ENCODE results near the gene BABAM1.

BABAM1 gene

DNA sequence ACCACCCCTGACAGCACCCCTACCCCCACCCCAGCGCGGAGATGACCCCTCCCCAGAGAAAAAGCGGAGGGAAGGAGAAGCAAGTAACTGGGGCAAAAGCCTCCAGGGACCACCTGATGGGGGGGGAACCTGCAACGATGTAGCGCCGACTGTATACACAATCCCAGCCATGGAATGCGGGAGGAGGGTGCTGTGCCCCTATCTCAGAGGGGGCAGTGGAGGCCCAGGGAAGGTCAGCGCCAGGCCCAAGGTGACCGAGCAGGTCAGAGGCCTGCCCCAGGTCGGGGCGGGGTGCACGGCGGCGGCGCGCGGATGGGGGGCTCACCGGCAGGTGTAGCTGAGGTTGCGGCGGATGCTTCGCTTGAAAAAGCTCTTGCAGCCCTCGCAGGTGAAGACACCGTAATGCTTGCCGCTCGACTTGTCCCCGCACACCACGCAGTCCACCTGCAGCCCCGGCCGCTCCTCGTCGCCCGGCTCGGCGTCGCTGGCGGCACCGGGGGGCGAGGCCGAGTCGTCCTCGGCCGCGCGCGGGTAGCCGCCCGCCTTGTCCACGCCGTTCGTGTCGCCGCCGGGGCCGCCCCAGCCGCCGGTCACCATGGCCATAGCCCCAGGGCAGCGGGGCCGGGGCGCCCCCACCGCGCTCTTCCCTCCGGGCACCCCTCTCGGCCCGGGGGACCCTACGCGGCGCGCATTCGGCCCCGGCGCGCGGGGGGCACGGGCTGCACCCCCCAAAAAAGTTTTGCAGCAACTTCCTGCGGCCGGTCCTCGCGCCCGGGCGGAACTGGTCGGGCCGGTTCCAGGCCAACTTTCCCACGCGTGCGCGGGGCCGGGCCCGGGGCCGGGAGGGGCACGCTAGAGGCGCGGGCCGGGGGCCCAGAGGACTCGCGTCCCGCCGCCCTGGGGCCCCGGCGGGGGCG, 22.4 kb upstream of the BABAM1 start:
- no peak for TF ChIP-seq ZFX (IDR thresholded peaks at IDR 0.05; ENCODE audit: borderline replicate concordance)
- TF ChIP-seq, protein P1, sequence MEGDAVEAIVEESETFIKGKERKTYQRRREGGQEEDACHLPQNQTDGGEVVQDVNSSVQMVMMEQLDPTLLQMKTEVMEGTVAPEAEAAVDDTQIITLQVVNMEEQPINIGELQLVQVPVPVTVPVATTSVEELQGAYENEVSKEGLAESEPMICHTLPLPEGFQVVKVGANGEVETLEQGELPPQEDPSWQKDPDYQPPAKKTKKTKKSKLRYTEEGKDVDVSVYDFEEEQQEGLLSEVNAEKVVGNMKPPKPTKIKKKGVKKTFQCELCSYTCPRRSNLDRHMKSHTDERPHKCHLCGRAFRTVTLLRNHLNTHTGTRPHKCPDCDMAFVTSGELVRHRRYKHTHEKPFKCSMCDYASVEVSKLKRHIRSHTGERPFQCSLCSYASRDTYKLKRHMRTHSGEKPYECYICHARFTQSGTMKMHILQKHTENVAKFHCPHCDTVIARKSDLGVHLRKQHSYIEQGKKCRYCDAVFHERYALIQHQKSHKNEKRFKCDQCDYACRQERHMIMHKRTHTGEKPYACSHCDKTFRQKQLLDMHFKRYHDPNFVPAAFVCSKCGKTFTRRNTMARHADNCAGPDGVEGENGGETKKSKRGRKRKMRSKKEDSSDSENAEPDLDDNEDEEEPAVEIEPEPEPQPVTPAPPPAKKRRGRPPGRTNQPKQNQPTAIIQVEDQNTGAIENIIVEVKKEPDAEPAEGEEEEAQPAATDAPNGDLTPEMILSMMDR (IDR thresholded peaks at IDR 0.05), result no peak
- H3K27ac ChIP-seq, result peak overlapping the region; percentile 92

GRCh38 chr19:17245535-17245984, 21.7 kb upstream of the BABAM1 start, which contains the start of gene NR2F6:
NR2F6 (minus strand) TSS chr19:17245919; CDS start chr19:17245220, 699 bp downstream.
- peak within 1 kb of the TSS; percentile 92 for H3K27ac ChIP-seq
- no peak for TF ChIP-seq ZFX (IDR thresholded peaks at IDR 0.05; ENCODE audit: borderline replicate concordance)
- TF ChIP-seq, protein P1 (IDR thresholded peaks at IDR 0.05), result no peak

- H3K27ac ChIP-seq, result peak overlapping the region; percentile 92
- TF ChIP-seq, protein P1 (IDR thresholded peaks at IDR 0.05), result no peak
- no peak for TF ChIP-seq ZFX (IDR thresholded peaks at IDR 0.05; ENCODE audit: borderline replicate concordance)
Measured at GRCh38 chr19:17246681-17247425, 20.4 kb upstream of the BABAM1 start.

GRCh38 chr19:17248011-17248776, 19.0 kb upstream of the BABAM1 start:
- H3K27ac ChIP-seq, result peak overlapping the region; percentile 92; the same call in 1 of the 2 replicates
- TF ChIP-seq ZFX (IDR thresholded peaks at IDR 0.05; ENCODE audit: borderline replicate concordance), result no peak
- TF ChIP-seq, protein P1 (IDR thresholded peaks at IDR 0.05), result no peak

DNA sequence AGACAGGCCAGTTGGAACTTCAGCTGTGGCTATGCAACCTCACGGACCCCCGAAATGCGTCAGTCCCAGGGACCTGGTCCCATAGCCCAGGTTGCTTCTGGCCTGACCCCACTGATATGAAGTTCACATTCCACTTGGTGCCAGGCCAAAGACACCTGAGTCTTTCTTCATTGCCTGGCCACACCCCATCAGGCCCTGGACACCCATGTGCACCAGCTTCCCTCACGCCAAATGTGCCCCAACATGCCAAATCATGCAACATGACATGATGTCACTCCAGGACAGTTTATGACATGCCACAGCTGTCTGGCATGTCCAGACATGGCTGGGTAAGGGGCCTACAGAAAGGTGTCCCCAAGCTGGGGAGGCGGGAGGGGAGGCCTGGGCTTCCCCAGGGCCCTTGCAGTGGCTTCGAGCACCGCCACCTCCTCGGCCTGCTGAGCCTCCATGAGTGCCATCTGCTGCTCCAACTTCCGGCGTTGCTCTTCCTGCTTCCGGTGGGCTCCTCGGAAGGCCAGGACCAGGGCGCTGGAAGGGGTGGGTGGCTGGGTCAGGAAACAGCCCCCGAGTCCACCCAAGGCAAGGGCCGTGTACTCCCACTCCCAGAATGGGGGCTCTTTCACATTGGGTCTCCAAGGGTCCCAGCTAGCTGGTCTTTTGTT, 17.2 kb upstream of the BABAM1 start:
- TF ChIP-seq, protein P1 (IDR thresholded peaks at IDR 0.05), result no peak
- no peak for TF ChIP-seq ZFX (IDR thresholded peaks at IDR 0.05; ENCODE audit: borderline replicate concordance)
- no peak overlapping the region for H3K27ac ChIP-seq

GRCh38 chr19:17254636-17255035, 12.6 kb upstream of the BABAM1 start:
- TF ChIP-seq ZFX (IDR thresholded peaks at IDR 0.05; ENCODE audit: borderline replicate concordance), result no peak
- TF ChIP-seq, protein P1 (IDR thresholded peaks at IDR 0.05), result no peak
- no peak overlapping the region for H3K27ac ChIP-seq
